Testis (tissue), 3 donors: ENCODE measurements around the gene PLXDC1. TPM values are rescaled to one million over a fixed set of nuclear protein-coding genes. Genes with fewer than 3 reads are reported as not detected.
"Not testable (repeated sequence)": the region's sequence is repeated elsewhere in the genome, so short reads cannot be mapped to it uniquely, and the experiment has no call there.

Source experiments
- DNase-seq: peaks from one replicate; pipeline ENCODE4 v3.0.0-alpha.2; 2019
- H3K27ac ChIP-seq, 2 donors: fragments of 200-600 bp; sonication (generic); one replicate each; pipeline ENCODE4 v1.5.1; 2019
- H3K27me3 ChIP-seq: fragments of 200-600 bp; sonication (generic); one replicate; pipeline ENCODE4 v1.5.1; 2019
- H3K36me3 ChIP-seq: fragments of 200-600 bp; sonication (generic); one replicate; pipeline ENCODE4 v1.5.1; 2017; ENCODE audit warnings: low read depth; ENCODE audit errors: missing control alignments
- H3K4me1 ChIP-seq: fragments of 200-600 bp; sonication (generic); one replicate; pipeline ENCODE4 v1.5.1; 2019
- H3K4me3 ChIP-seq, 2 donors: fragments of 200-600 bp; sonication (generic); one replicate each; pipeline ENCODE4 v1.5.1; 2017 to 2019
- H3K9me3 ChIP-seq: fragments of 200-600 bp; sonication (generic); one replicate; pipeline ENCODE4 v1.5.1; 2017
- CTCF ChIP-seq, 3 experiments: fragments of 450-650 bp in 2 of 3; fragments of 200-600 bp in 1 of 3; sonication (generic) in 1 of 3; IDR thresholded peaks; one replicate each; pipeline ENCODE4 v1.5.1; 2016 to 2019; ENCODE audit warnings: antibody characterized with exemption in 3 of 3, mild to moderate bottlenecking in 2 of 3, moderate library complexity in 1 of 3
- POLR2A ChIP-seq: fragments of 450-650 bp; IDR thresholded peaks from one replicate; pipeline ENCODE4 v1.6.1; 2017; ENCODE audit warnings: antibody characterized with exemption, mild to moderate bottlenecking, moderate library complexity
- WGBS, 2 donors: methylation state at CpG; one replicate each; pipeline ENCODE4 v1.1.5; 2018; 5-methylcytosine and 5-hydroxymethylcytosine counted together
- intact Hi-C: fragments of 100-400 bp; cut with DNase I; formaldehyde crosslinking; loops from one replicate; pipeline ENCODE4 v1.15.1; 2023; ENCODE audit warnings: low total_unique reads
- polyA plus RNA-seq: library from polyadenylated mRNA; stranded (reverse); fragments of 350-450 nt; fragmentation: Illumina TruSeq; extraction: RNeasy Lipid Tissue Mini Kit (QIAGEN cat#74804); gene quantifications from one replicate; pipeline ENCODE4 v1.2.3, GENCODE V29; 2014; ENCODE audit warnings: low read depth, low replicate concordance; ENCODE audit not compliant: insufficient read depth
- total RNA-seq, 2 donors: library from RNA; depleted of rRNA; stranded (reverse); fragments of >200 nt; gene quantifications; one replicate each; pipeline ENCODE4 v1.2.3, GENCODE V29; 2016

Gene PLXDC1
- total and polyA plus RNA-seq, 3 donors from 2014 or later, result 9.6 to 40.5 (median 14.8) TPM

GRCh38 chr17:39126436-39126835 is 25.0 kb downstream of the PLXDC1 start:
- no peaks in the 10 kb centered on the region for H3K27me3 ChIP-seq
- no peak for DNase-seq
- no peaks in the 10 kb centered on the region for H3K36me3 ChIP-seq
- TF ChIP-seq POLR2A (no peak), CTCF (IDR thresholded peaks at IDR 0.05) (no peak)
- intact Hi-C loops, result no loop called here
- no peaks in the 10 kb centered on the region for H3K9me3 ChIP-seq
- H3K4me1 ChIP-seq, result no peaks in the 10 kb centered on the region
- WGBS, 2 donors, result 59 to 68% methylated on average over 6 of the region's 6 CpGs
- H3K4me3 ChIP-seq, result no peak overlapping the region
- H3K27ac ChIP-seq, result no peak overlapping the region

GRCh38 chr17:39125143-39125875 is 26.1 kb downstream of the PLXDC1 start:
- no peak for DNase-seq
- Histone ChIP-seq H3K27ac (no peak overlapping the region), H3K4me1 (no peaks in the 10 kb centered on the region), H3K4me3 (no peak overlapping the region), H3K27me3 (no peaks in the 10 kb centered on the region), H3K9me3 (no peaks in the 10 kb centered on the region), H3K36me3 (no peaks in the 10 kb centered on the region)
- TF ChIP-seq CTCF (IDR thresholded peaks at IDR 0.05), result no peak
- no peak for TF ChIP-seq POLR2A
- 94 to 96% methylated on average over 2 of the region's 2 CpGs for WGBS, 2 donors
- intact Hi-C loops, result no loop called here

- 87 to 89% methylated on average over 6 to 9 of the region's 9 CpGs for WGBS, 2 donors
- intact Hi-C loops, result no loop called here
- Histone ChIP-seq H3K9me3 (no peaks in the 10 kb centered on the region), H3K4me3 (no peak overlapping the region), H3K36me3 (no peaks in the 10 kb centered on the region), H3K27me3 (no peaks in the 10 kb centered on the region), H3K27ac (no peak overlapping the region), H3K4me1 (no peaks in the 10 kb centered on the region)
- no peak for DNase-seq
- TF ChIP-seq CTCF (IDR thresholded peaks at IDR 0.05) (no peak), POLR2A (no peak)
These were observed 27.8 kb downstream of the PLXDC1 start for GRCh38 chr17:39123627-39124026.

- Histone ChIP-seq H3K27ac (no peak overlapping the region), H3K36me3 (no peaks in the 10 kb centered on the region), H3K9me3 (no peaks in the 10 kb centered on the region), H3K27me3 (no peaks in the 10 kb centered on the region), H3K4me1 (no peaks in the 10 kb centered on the region), H3K4me3 (no peak overlapping the region)
- intact Hi-C loops, result no loop called here
- DNase-seq, result no peak
- TF ChIP-seq POLR2A, result no peak
- TF ChIP-seq CTCF (IDR thresholded peaks at IDR 0.05), result no peak
- WGBS, 2 donors, result 87 to 92% methylated on average over 7 of the region's 7 CpGs
These were observed 28.4 kb downstream of the PLXDC1 start for GRCh38 chr17:39122991-39123390.

- H3K9me3 ChIP-seq, DNase-seq, H3K4me3 ChIP-seq, H3K27ac ChIP-seq, H3K27me3 ChIP-seq, H3K4me1 ChIP-seq, intact Hi-C loops, H3K36me3 ChIP-seq: not testable (repeated sequence)
- WGBS, 2 donors, result 91 to 96% methylated on average over 10 of the region's 10 CpGs
These were observed 29.5 kb downstream of the PLXDC1 start for GRCh38 chr17:39121919-39122318.
